Measurements from ENCODE around the gene DENND1A. TPM values are rescaled to one million over a fixed set of nuclear protein-coding genes. Genes with fewer than 3 reads are reported as not detected.

The DENND1A gene
- total and polyA plus RNA-seq, 2 of the 13 experiments (the other 11 are each of a cell fraction or from before 2014, with no cell fraction given), result 14.8 to 30.1 TPM

- TF ChIP-seq ZNF773 (CRISPR knock-in tag; IDR thresholded peaks at IDR 0.05; ENCODE audit: borderline replicate concordance) (no peak), ZNF24 (IDR thresholded peaks at IDR 0.05) (no peak)
Observed at GRCh38 chr9:123450996-123451395, 478.9 kb downstream of the DENND1A start (continued).

DNA sequence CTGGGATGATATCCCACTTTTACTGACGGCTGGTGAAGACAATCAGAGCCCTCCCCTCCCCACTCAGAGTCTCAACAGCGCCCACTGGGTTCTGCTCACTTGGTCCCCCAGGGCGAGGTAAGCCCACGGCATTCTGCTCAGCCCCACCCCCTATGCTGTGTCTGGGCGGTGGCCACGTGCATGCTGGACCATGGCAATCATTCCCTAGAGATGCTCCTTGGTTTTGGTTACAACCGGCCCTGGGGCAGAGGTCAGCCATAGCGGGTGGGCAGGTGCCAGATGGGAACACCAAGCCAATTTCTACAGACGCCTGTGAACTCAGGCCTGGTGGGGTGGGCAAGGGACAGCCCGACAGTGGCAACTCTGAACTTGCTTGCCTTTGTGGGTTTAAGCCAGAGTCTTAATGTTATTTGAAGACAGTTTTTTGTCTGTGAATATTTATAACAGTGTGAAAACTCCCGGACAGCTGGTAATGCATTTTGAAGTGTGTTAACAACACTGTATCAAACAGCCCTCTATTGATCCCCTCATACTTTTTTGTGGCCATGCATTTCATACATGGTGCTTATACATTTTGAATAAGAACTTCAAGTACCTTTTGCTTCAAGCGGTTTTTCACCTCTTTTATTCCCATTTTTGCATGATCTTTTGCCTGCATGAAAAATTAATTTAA is 479.7 kb downstream of the DENND1A start:
- H2AFZ ChIP-seq (ENCODE audit: low read length), result no peak overlapping the region
- DNase-seq (ENCODE audit: low spot score), result no peak
- POLR2A ChIA-PET, result no interaction called here
- H3K79me2 ChIP-seq (ENCODE audit: insufficient read depth, low read length), result no peaks in the 10 kb centered on the region
- TF ChIP-seq ZSCAN21 (CRISPR knock-in tag; IDR thresholded peaks at IDR 0.05; ENCODE audit: borderline replicate concordance) (no peak), AHR (CRISPR knock-in tag; IDR thresholded peaks at IDR 0.05) (no peak), NFIC (IDR thresholded peaks at IDR 0.05; ENCODE audit: low read length) (no peak), ZNF850 (CRISPR knock-in tag; conservative IDR thresholded peaks at IDR 0.05) (no peak), ZNF256 (CRISPR knock-in tag; conservative IDR thresholded peaks at IDR 0.05) (no peak), ZFP62 (CRISPR knock-in tag; IDR thresholded peaks at IDR 0.05) (no peak), ZNF546 (CRISPR knock-in tag; conservative IDR thresholded peaks at IDR 0.05) (no peak), TBP (CRISPR knock-in tag; IDR thresholded peaks at IDR 0.05) (no peak), E2F1 (CRISPR knock-in tag; IDR thresholded peaks at IDR 0.05) (no peak)
- H3K4me2 ChIP-seq (ENCODE audit: low read depth, low read length), result no peak overlapping the region
- peaks cover 8% of the 10 kb centered on the region for H3K4me1 ChIP-seq (ENCODE audit: insufficient read depth, low read length)
- WGBS (ENCODE audit: low lambda C conversion rate), result 97% methylated on average over 5 of the region's 12 CpGs
- H3K27ac ChIP-seq (ENCODE audit: extremely low read length, insufficient read depth, low read length), result no peak overlapping the region
- in situ Hi-C loops (cut with HindIII; ENCODE audit: extremely low pct_ligation_motif_present, low pct_unique_long_range_greater_than_20kb) (no loop called here), intact Hi-C loops (cut with micrococcal nuclease; ENCODE audit: unreplicated experiment) (no loop called here)
- H4K20me1 ChIP-seq (ENCODE audit: insufficient read depth, low read length), result no peaks in the 10 kb centered on the region
- no TSS peak for BruUV-seq (replicated peaks)
- H3K9ac ChIP-seq (ENCODE audit: insufficient read depth, low read depth, low read length), result no peak overlapping the region
- CTCF ChIA-PET (ENCODE audit: low intra/inter-chr PET ratio, low total read pairs), result no interaction called here
- no peak for ATAC-seq
- FAIRE-seq, result no peak
- no peak overlapping the region for H3K4me3 ChIP-seq (replicated peaks in 1 of 3; ENCODE audit: insufficient read depth in 1 of 3, low read depth in 2 of 3, low read length in 3 of 3)
- no peaks in the 10 kb centered on the region for H3K27me3 ChIP-seq (ENCODE audit: control insufficient read depth in 1 of 2, insufficient read depth in 2 of 2, low read length in 2 of 2)
- no peaks in the 10 kb centered on the region for H3K9me3 ChIP-seq (ENCODE audit: low read length)
- H3K36me3 ChIP-seq (replicated peaks in 1 of 2; ENCODE audit: control insufficient read depth in 1 of 2, insufficient read depth in 2 of 2, low read length in 2 of 2), result peaks cover 24 to 29% of the 10 kb centered on the region in 2 experiments
